GM13977 (cell line): ENCODE measurements around the gene MAFF.

ENCODE experiments used
- DNase-seq: peaks from one replicate; pipeline ENCODE4 v3.0.0; 2012; ENCODE audit warnings: low spot score
- in situ Hi-C: fragments of 300-500 bp; cut with MboI; formaldehyde crosslinking; loops from one replicate; pipeline ENCODE4 v1.12.0; 2022; ENCODE audit warnings: low sequenced_read_pairs, low pct_unique_long_range_greater_than_20kb, mixed read lengths, inconsistent platforms; ENCODE audit not compliant: unreplicated experiment
- TF ChIP-seq, protein P1 (sequence below): IDR thresholded peaks from 2 replicates; pipeline ENCODE4 v1.5.1; 2012; ENCODE audit warnings: mild to moderate bottlenecking, control low read depth; ENCODE audit not compliant: insufficient read depth; ENCODE audit errors: extremely low read depth, missing control alignments

MAFF gene

DNA sequence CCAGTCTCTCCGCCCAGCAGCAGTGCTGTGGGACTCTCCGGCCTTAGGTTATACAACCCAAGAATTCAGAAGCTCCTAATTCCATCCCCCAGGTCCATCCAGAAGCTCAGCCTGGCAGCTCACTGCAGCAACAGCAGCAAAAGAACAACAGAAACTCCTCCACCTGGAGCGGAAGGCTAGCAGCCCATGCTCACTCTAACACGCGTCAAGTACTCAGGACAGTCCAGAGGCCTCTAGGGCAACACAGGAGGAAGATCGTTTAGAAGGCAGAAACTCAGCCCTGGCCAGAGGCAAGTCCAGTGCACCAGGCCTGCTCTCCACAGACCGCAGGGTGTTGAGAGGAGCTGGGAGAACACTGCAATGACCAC is 37.3 kb upstream of the MAFF start:
- in situ Hi-C loops: no loop called here
- DNase-seq: no peak
- TF ChIP-seq, protein P1, sequence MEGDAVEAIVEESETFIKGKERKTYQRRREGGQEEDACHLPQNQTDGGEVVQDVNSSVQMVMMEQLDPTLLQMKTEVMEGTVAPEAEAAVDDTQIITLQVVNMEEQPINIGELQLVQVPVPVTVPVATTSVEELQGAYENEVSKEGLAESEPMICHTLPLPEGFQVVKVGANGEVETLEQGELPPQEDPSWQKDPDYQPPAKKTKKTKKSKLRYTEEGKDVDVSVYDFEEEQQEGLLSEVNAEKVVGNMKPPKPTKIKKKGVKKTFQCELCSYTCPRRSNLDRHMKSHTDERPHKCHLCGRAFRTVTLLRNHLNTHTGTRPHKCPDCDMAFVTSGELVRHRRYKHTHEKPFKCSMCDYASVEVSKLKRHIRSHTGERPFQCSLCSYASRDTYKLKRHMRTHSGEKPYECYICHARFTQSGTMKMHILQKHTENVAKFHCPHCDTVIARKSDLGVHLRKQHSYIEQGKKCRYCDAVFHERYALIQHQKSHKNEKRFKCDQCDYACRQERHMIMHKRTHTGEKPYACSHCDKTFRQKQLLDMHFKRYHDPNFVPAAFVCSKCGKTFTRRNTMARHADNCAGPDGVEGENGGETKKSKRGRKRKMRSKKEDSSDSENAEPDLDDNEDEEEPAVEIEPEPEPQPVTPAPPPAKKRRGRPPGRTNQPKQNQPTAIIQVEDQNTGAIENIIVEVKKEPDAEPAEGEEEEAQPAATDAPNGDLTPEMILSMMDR: no peak

DNA sequence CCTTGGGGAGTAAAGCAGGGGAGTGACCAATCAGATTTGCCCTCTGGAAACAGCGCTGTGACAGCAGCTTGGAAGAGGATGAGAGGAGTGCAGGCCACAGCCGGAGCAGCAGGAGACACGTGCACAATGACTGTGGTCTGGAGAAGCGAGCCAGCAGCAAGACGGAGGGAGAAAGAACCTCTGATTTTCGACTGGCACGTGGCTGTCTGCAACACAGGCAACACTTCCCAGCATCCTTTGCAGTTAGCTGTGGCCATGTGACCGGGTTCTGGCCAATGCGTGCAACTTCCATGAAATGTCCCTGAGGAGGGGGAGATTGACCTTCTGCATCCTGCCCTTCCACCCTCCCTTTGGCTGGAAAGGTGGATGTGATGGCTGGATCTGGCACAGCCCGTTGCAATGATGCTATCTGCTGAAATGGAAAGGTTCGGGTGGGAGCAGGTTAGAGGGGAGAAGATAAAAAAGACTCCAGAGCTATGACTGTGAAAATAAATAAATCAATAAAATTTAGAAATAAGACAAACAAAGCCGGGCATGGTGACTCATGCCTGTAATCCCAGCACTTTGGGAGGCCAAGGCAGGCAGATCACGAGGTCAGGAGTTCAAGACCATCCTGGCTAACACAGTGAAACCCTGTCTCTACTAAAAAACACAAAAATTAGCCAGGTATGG is 35.7 kb upstream of the MAFF start:
- DNase-seq: no peak
- TF ChIP-seq, protein P1: no peak
- in situ Hi-C loops: no loop called here

DNA sequence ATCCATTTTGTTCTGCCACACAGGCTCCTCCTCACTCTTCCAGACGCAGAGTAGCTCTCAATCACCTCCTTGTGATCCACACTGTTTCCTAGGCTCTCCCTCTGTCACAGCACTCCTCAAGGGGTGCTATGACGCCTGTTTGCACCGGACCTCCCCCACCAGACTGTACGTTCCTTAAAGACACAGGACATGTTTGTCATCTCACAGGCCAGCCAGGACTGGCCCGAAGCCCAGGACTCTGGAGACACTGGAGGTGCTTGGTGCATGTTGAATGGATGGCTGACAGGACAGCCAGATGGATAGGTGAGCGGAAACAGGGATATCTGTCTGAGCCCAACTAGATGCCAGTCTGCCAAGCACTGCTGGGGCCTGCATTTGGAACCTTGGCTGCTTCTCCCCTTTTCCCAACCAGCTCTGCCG is 33.8 kb upstream of the MAFF start:
- in situ Hi-C loops: no loop called here
- DNase-seq: no peak
- TF ChIP-seq, protein P1: no peak

DNA sequence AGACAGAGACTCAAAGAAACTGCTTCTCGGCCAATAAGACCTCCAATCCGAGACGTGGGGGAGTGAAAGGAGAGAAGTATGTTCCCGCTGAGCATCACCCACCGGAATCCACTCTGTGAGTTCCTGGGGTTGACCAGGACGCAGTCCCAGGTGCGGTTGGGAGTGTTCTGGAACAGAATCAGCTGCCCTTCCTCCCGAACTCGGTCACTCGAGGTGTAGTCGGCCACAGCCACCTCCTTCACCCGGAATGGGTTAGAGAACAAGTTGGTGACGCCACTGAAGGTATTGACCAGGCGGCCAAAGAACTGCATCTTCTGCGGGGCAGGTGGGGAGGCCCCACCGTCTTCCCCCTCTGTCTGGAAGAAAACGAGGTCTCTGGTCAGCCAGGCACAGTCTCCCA is 32.7 kb upstream of the MAFF start:
- in situ Hi-C loops: no loop called here
- no peak for DNase-seq
- TF ChIP-seq, protein P1: no peak

DNA sequence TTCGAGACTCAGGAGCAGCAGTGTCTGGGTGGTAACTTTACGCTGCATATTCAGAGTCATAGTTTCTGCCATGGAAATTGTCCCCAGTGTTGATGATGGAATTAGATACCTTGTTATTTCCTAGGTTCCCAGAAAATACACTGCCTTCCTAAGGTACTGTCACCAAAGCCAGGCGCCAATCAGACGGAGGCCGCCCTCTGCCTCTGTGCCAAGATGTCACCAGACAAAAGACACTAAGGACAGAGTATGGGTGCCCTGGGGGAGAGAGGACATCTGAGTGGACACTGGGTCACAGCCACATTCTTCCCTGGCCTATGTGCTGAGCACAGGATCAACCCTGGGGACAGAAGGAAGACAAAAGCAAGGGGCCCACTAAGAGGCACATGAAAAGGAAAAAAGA is 31.3 kb upstream of the MAFF start:
- in situ Hi-C loops: no loop called here
- DNase-seq: no peak
- TF ChIP-seq, protein P1: no peak

DNA sequence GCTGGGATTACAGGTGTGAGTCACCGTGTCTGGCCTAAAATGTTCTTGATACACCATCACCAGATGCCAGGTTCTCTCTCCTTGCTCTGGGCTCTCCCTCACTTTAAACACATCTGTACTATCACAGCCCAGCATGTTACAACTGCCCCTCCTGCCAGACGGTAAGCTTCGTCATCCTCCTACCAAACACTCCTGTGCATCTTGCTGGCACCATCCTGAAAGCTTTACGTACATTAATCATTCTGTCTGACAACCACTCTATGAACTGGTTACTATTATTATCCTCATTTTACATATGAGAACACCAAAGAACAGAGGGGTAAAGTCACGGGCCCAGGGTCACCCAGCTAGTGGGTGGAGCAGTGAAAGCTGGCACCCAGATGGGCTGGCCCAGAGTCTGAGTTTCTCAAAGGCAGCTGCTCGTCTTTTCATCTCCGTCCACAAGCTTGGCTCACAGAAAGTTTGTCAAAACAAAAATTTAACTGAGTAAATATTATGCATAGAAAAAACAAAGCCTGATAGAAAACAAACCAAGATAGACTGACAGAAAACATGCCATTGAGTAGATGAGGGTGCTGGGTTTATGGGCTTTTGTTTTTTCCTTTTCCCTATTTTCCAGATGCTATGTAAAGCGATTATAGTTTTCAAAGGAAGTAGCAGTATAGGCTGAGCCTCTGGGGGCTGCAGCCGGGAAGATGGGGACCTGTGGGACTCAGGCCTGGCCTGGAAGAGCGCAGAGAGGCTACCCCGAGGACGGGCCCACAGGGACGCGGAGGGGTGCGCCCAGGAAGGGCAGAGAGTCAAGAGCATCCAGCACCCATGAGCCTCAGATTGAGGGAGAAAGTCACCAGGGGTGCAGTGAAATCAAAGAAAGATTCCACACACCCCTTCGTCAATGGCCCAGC is 29.6 kb upstream of the MAFF start:
- no peak for DNase-seq
- TF ChIP-seq, protein P1: no peak
- in situ Hi-C loops: no loop called here
